ENCODE data around the gene G2E3. TPM values are rescaled to one million over a fixed set of nuclear protein-coding genes. Genes with fewer than 3 reads are reported as not detected.

The G2E3 gene
- total RNA-seq, 1 donor from 2014 or later = 38.5 TPM

DNA sequence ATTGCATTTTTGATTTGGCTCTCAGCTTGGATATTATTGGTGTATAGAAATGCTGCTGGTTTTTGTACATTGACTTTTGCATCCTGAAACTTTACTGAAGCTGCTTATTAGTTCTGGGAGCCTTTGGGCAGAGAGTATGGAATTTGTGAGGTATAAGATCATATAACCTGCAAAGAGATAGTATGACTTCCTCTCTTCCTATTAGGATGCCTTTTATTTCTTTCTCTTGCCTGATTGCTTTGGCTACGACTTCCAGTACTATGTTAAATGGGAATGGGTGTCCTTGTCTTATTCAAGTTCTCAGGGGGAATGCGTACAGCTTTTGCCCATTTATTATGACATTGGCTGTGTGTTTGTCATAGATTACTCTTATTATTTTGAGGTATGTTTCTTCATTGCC lies 86.6 kb downstream of the G2E3 start:
- intact Hi-C loops (cut with micrococcal nuclease) = no loop called here

GRCh38 chr14:30648471-30648870 lies 89.5 kb downstream of the G2E3 start:
- intact Hi-C loops (cut with micrococcal nuclease) = no loop called here

DNA sequence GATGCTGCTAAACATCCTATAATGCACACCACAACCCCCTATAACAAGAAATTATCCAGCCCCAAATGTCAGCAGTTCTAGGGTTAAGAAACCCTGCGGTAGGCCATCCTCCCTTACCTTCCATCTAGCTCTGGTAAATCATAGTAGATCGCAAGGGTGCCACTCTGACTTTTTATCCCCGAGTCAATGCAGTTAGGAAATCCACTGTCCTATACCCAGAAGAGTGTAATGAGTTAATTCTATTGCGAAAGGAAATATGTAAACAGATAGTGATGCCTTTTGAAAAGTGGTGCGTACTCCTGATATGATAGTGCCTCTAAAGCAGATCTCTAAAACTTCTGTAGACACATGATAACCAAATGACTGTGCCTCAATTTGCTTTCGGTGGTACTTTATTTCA lies 93.0 kb downstream of the G2E3 start:
- intact Hi-C loops (cut with micrococcal nuclease) = loop anchor here (10.0 kb wide), 1 partner anchor 703 kb away; no protein-coding TSS in a partner anchor

GRCh38 chr14:30655124-30655523 lies 96.2 kb downstream of the G2E3 start:
- intact Hi-C loops (cut with micrococcal nuclease) = loop anchor here (5.0 to 10.0 kb wide), 2 partner anchors 42 to 700 kb away; no protein-coding TSS in a partner anchor

GRCh38 chr14:30655658-30656057 lies 96.7 kb downstream of the G2E3 start:
- intact Hi-C loops (cut with micrococcal nuclease) = loop anchor here (2.0 to 10.0 kb wide), 3 partner anchors 42 to 699 kb away; no protein-coding TSS in a partner anchor

- intact Hi-C loops (cut with micrococcal nuclease) = loop anchor here (2.0 to 10.0 kb wide), 3 partner anchors 41 to 699 kb away; no protein-coding TSS in a partner anchor
Measured at GRCh38 chr14:30656190-30656632, 97.3 kb downstream of the G2E3 start.

DNA sequence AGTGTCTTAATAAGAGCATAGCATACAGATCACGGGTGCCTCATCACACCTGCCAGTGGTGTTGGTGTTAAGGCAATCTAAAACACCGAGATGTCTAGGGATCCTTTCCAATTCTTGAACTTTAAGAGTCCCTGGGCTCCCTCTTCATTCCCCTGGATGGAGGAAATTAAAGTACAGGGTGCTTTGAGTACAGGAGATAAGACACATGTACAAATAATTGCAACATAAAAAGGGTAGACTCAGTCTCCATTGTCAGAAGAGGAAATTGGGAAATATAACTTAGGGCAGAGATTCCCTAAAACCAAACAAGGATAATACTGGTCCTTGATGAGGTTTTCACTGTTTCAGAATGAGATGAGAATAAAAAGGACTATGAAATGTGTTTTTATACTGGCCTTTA lies 98.1 kb downstream of the G2E3 start:
- intact Hi-C loops (cut with micrococcal nuclease) = loop anchor here (2.0 to 10.0 kb wide), 3 partner anchors 40 to 698 kb away; no protein-coding TSS in a partner anchor

- intact Hi-C loops (cut with micrococcal nuclease) = loop anchor here (2.0 to 10.0 kb wide), 3 partner anchors 40 to 697 kb away; no protein-coding TSS in a partner anchor
Measured at GRCh38 chr14:30657606-30658163, 98.7 kb downstream of the G2E3 start.

GRCh38 chr14:30658645-30659044 lies 99.7 kb downstream of the G2E3 start:
- intact Hi-C loops (cut with micrococcal nuclease) = loop anchor here (5.0 to 10.0 kb wide), 2 partner anchors 39 to 696 kb away; no protein-coding TSS in a partner anchor

GRCh38 chr14:30669594-30669993 lies 110.6 kb downstream of the G2E3 start:
- intact Hi-C loops (cut with micrococcal nuclease) = no loop called here

Other genes starting within 250 kb of the G2E3 start
- 70.8 and 85.9 TPM in 2 replicates for gene SCFD1, start 63.2 kb downstream of the G2E3 start, total RNA-seq

All from T-helper 2 cell treated with Interferon-gamma antibody and Interleukin-4, amounts not matched to agents 100 ng/mL and 5 ng/mL, for 36 hours (primary cell).